Uterus (tissue), 2 donors: Measurements from ENCODE around the gene ARRB2.

ENCODE experiments used
- CTCF ChIP-seq, 4 experiments: fragments of 200-600 bp in 2 of 4; fragments of 450-650 bp in 2 of 4; sonication (generic) in 2 of 4; IDR thresholded peaks; one replicate each; pipeline ENCODE4 v1.5.1; 2016 to 2019; ENCODE audit warnings: antibody characterized with exemption in 4 of 4, mild to moderate bottlenecking in 2 of 4, moderate library complexity in 1 of 4
- POLR2A ChIP-seq, 2 donors: fragments of 450-650 bp; IDR thresholded peaks; one replicate each; pipeline ENCODE4 v1.6.1; 2016; ENCODE audit warnings: antibody characterized with exemption in 2 of 2, mild to moderate bottlenecking in 1 of 2, moderate library complexity in 1 of 2

DNA sequence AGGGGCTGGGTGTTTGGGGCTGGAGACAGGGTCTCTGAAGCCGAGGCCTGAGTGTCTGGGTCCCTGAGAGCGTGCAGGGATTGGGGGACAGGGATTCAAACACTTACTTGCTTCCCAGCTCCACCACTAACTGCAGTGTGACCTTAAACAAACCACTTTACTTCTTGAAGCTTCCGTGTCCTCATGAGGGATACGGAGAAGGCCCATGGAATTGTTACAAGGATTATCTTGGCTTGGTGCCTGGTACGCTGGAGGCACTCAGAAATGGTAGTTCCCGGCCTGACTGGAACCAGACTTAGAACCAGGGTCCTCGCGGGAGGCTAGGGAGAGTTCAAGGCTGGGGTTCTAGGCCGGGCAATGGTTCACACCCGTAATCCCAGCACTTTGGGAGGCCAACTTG, 32.2 kb downstream of the ARRB2 start:
- TF ChIP-seq POLR2A (IDR thresholded peaks at IDR 0.05) (no peak), CTCF (IDR thresholded peaks at IDR 0.05) (no peak)
